Left cardiac atrium (tissue), 4 donors: ENCODE measurements around the gene ALG6. TPM values are rescaled to one million over a fixed set of nuclear protein-coding genes. Genes with fewer than 3 reads are reported as not detected.
"Not testable (repeated sequence)": the region's sequence is repeated elsewhere in the genome, so short reads cannot be mapped to it uniquely, and the experiment has no call there.

Source experiments
- ATAC-seq, 2 donors: fragments of 200-7000 bp; cut with Tn5 transposase; one replicate each; pipeline ENCODE4 v1.9.1; 2020; ENCODE audit warnings: mild to moderate bottlenecking in 2 of 2, moderate library complexity in 2 of 2
- DNase-seq: peaks from one replicate; pipeline ENCODE4 v3.0.0-alpha.2; 2020
- intact Hi-C, 2 donors: fragments of 100-400 bp; cut with DNase I; formaldehyde crosslinking; loops; one replicate each; pipeline versions ENCODE4 v1.14.1 to v1.15.1; 2022 to 2023
- total RNA-seq, 2 donors: library from RNA; stranded (reverse); fragmentation: NEBNext Ultra II Directional; extraction: Animal tissue kit (Norgen Biotek cat#: 25700); gene quantifications; one replicate each; pipeline ENCODE4 v1.2.1, GENCODE V29; 2021
- donor health status: DM: no; HTN: yes; CAD: no.
- donor health status: DM: no; HTN: yes; CAD: no; lungs with severe emphysema.
- donor health status: DM: yes; HTN: yes; CAD: no.
- donor health status: Dilated cardiomyopathy.

The ALG6 gene
- total RNA-seq, 2 donors from 2014 or later: 4.4 to 6.4 TPM

DNA sequence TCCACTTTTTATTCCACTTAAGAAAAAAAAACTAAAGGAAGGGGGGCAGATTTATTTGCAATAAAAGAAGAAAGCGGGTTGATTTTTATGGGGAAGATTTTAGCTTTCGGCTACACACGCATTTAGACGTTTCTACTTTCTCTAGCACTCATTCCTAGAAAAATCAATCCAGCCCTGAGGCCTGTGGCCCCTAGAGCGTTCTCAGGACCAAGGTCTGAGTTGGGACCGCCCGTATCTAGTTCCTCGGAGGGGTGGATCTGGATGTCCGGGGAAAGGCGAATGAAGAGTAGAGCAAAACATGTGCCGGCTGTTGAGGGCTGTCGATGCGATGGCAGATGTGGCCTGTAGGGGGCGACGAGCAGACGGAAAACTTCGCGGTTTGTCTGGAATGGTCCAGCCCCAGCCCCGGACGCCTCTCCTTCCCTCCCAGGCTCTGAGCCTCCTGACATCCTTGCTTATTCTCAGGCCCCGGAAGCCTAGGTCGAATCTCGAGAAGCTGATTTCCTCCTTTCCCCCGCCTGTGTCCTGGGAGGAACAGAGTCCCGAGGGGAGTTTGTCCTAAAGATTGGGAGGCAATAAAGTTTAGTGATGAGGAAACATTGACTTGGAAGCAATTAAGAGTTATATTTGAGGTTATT is 39.9 kb upstream of the ALG6 start:
- intact Hi-C loops: no loop called here
- DNase-seq: peak; percentile 62
- peak; percentile 51 to 77 for ATAC-seq

GRCh38 chr1:63328122-63328521 is 39.3 kb upstream of the ALG6 start:
- ATAC-seq: no peak
- DNase-seq: no peak
- intact Hi-C loops: no loop called here

DNA sequence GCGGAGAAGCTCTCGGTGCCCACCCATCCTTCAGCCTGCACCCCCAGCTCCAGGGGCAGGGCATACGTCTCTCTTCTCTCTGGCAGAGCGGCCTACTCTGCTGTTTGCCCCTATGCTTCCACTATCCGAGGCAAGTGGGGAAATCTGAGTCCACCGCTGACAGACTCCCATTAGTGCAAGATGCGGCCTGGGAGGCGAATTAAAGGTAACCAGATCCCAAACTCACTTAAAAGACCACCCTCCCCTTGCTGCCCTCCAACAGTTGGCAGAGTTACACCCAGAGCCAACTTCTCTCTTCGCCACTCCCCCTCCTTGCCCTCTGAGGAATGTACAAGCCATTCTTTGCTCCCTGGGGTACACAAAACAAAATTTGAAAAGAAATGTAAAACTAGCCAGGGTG is 38.6 kb upstream of the ALG6 start:
- ATAC-seq (no peak), DNase-seq (no peak)
- intact Hi-C loops: no loop called here

- intact Hi-C loops: no loop called here
- ATAC-seq: no peak
- DNase-seq: no peak
Measured at GRCh38 chr1:63329621-63330330, 37.7 kb upstream of the ALG6 start.

GRCh38 chr1:63330331-63330916 is 37.0 kb upstream of the ALG6 start:
- intact Hi-C loops: no loop called here
- no peak for ATAC-seq
- DNase-seq: no peak

DNA sequence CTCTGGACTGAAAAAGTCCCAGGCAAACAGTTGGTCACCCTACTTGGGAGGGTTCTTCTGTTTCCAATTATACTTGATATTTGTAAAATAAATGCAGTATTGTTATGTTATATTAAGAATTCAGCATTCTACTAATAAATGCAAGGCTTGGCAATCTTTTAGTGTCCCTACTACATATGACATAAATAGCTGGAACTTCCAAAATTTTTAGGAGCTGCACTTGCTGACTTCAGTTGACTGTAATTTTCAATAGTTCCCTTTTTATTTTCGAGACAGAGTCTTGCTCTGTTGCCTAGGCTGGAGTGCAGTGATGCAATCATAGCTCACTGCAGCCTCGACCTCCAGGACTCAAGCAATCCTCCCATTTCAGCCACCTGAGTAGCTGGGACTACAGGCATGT is 25.0 kb upstream of the ALG6 start:
- ATAC-seq (no peak), DNase-seq (no peak)
- intact Hi-C loops: no loop called here

- no peak for ATAC-seq
- intact Hi-C loops: no loop called here
Measured at GRCh38 chr1:63343922-63344321, 23.5 kb upstream of the ALG6 start.

DNA sequence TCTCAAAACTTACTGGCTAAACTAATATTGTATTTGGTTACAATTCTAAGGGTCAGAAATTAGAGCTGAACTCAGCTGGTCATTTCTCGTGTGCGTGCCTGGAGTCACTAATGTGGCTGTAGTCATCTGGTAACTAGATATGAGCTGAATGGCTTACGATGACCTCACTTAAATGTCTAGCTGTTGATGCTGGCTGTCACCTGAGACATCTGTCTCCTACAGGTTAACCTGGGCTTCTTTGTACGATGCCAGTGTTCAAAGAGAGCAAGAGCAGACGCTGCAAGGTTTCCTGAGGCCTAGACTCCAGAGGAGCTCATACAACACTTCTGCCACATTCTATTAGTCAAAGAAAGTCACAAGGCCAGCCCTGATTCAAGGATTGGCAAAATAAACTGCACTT is 17.1 kb upstream of the ALG6 start:
- ATAC-seq: no peak

More at GRCh38 chr1:63343922-63344321, 23.5 kb upstream of the ALG6 start:
- DNase-seq: no peak

GRCh38 chr1:63352736-63353135 is 14.7 kb upstream of the ALG6 start:
- intact Hi-C loops: no loop called here

More for the DNA sequence above, 17.1 kb upstream of the ALG6 start:
- intact Hi-C loops: no loop called here
- no peak for DNase-seq

GRCh38 chr1:63356234-63356633 is 11.2 kb upstream of the ALG6 start:
- DNase-seq, intact Hi-C loops, ATAC-seq: not testable (repeated sequence)

More at GRCh38 chr1:63352736-63353135, 14.7 kb upstream of the ALG6 start:
- DNase-seq (no peak), ATAC-seq (no peak)

- no peak for DNase-seq
- ATAC-seq: no peak
- intact Hi-C loops: no loop called here
Measured at GRCh38 chr1:63359561-63359960, 7.9 kb upstream of the ALG6 start.

GRCh38 chr1:63362073-63362472 is 5.4 kb upstream of the ALG6 start:
- intact Hi-C loops: no loop called here
- DNase-seq (no peak), ATAC-seq (no peak)

GRCh38 chr1:63362578-63362977 is 4.8 kb upstream of the ALG6 start:
- DNase-seq (no peak), ATAC-seq (no peak)
- intact Hi-C loops: no loop called here

DNA sequence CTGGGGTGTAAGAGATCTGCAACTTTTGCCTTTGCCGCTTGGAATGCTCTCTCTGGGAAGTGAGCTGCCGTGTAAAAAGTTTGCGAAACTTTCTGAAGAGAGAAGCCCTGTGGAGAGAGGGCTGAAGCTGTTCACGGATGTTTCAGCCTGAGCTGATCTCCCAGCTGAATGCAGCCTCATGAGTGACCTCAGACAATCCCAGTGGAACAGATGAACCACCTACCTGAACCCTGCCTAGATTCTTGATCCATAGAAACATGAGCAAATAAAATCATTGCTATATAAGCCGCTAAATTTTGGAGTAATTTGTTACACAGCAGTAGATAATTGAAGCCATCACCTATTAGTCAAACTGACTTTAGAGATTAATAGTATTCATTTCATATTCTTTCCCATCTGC is 4.4 kb upstream of the ALG6 start:
- no peak for DNase-seq
- intact Hi-C loops: no loop called here
- ATAC-seq: no peak

DNA sequence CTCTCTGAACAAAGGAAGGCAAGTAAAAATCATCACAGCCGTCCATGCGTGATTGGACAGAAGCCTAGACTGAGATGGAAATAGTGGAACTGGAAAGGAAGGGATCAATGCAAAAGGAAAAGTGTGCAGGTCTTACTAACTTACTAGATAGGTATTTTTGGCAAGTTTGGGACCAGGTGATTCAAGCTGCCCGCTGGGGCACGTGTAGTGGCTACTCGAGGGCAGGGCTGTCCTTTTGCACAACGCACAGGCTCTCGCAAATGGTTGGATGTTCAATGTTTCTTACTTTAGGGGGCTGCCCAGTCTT is 566 bp upstream of the ALG6 start:
- no peak for ATAC-seq
- no peak for DNase-seq
- intact Hi-C loops: no loop called here

GRCh38 chr1:63368131-63368530 is 704 bp downstream of the ALG6 start:
- DNase-seq (no peak), ATAC-seq (no peak)
- intact Hi-C loops: no loop called here

DNA sequence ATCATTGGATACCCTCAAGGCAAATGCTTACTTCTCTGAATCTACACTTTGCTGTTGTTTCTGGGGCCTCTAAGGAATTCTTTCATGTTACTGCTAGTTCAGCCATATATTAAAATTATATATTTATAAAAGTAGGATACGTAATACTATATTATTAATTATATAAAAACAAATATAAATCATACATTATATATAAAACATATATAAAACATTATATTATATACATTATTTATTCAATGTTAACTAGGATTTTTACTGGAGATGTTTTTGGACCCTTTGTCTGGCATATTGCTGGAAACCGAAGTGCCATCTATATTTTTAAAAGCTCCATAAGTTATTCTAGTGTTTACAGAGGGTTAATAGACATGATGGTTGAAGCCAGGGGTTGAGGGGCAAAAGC is 12.2 kb downstream of the ALG6 start:
- intact Hi-C loops: no loop called here
- DNase-seq (no peak), ATAC-seq (no peak)

- ATAC-seq (no peak), DNase-seq (no peak)
- intact Hi-C loops: no loop called here
Measured at GRCh38 chr1:63381741-63382140, 14.3 kb downstream of the ALG6 start.

DNA sequence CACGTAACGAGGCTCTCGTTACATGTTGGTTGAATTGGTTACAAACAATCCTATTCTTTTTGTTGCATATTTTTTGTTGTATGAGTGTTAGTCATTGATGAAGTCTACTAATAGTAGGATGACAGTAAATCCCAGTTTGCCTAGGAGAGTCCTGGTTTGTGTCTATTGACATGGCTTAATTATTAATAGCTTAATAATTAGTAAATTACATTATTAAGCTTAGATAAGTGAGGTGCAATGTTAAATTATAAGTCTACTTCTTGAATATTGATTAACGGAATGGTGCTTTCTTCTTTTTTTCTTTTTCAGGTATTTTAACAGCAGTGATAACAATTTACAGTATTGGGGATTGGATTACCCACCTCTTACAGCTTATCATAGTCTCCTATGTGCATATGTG is 34.5 kb downstream of the ALG6 start:
- DNase-seq (no peak), ATAC-seq (no peak)
- intact Hi-C loops: no loop called here

DNA sequence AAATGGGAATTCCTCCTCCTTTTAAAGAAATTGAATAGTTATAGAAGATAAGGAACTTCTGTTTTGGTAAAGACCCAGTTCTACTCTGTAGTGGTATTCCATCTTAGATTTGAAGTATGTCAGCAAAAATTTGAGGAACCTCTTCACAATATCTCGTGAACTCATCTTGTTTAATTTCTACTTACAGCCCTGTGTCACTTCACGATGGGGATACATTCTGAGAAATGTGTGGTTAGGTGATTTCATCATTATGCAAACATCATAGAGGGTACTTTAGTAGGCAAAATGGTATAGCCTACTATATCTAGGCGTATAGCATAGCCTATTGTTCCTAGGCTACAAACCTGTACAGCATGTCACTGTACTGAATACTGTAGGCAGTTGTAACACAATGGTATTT is 36.0 kb downstream of the ALG6 start:
- intact Hi-C loops: no loop called here
- no peak for DNase-seq
- ATAC-seq: no peak

- ATAC-seq (no peak), DNase-seq (no peak)
- intact Hi-C loops: no loop called here
Measured at GRCh38 chr1:63405021-63405420, 37.6 kb downstream of the ALG6 start.
